Caki2 (cell line): Measurements from ENCODE around the gene PCDHA9. TPM values are rescaled to one million over a fixed set of nuclear protein-coding genes. Genes with fewer than 3 reads are reported as not detected.
"Not testable (repeated sequence)": the region's sequence is repeated elsewhere in the genome, so short reads cannot be mapped to it uniquely, and the experiment has no call there.

Experiments
- DNase-seq: peaks from one replicate; pipeline ENCODE4 v3.0.0-alpha.2; 2015; ENCODE audit warnings: low read depth
- in situ Hi-C: cut with HindIII; loops from 2 replicates; pipeline ENCODE4 v1.10.0; 2016; ENCODE audit warnings: low sequenced_read_pairs, low pct_unique_long_range_greater_than_20kb, mixed read lengths
- total RNA-seq: library from RNA; depleted of rRNA; stranded (reverse); fragments of >200 nt; shearing (Covaris generic); gene quantifications from 2 replicates; pipeline ENCODE4 v1.2.3, GENCODE V29; 2014; ENCODE audit warnings: low replicate concordance; rRNA removed

PCDHA9 gene
- total RNA-seq, 1 experiment from 2014 or later, result not detected

DNA sequence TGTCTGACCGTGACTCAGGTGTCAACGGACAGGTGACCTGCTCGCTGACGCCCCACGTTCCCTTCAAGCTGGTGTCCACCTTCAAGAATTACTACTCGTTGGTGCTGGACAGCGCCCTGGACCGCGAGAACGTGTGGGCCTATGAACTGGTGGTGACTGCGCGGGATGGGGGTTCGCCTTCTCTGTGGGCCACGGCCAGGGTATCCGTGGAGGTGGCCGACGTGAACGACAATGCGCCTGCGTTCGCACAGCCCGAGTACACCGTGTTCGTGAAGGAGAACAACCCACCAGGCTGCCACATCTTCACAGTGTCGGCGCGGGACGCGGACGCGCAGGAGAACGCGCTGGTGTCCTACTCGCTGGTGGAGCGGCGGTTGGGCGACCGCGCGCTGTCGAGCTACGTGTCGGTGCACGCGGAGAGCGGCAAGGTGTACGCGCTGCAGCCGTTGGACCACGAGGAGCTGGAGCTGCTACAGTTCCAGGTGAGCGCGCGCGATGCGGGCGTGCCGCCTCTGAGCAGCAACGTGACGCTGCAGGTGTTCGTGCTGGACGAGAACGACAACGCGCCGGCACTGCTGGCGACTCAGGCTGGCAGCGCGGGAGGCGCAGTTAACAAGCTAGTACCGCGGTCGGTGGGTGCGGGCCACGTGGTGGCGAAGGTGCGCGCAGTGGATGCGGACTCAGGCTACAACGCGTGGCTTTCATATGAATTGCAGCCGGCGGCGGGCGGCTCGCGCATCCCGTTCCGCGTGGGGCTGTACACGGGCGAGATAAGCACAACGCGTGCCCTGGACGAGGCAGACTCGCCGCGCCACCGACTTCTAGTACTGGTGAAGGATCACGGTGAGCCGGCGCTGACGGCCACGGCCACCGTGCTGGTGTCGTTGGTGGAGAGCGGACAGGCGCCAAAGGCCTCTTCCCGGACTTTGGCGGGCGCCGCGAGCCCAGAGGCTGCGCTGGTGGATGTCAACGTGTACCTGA is 22.3 kb downstream of the PCDHA9 start:
- in situ Hi-C loops, result no loop called here
- DNase-seq, result no peak

DNA sequence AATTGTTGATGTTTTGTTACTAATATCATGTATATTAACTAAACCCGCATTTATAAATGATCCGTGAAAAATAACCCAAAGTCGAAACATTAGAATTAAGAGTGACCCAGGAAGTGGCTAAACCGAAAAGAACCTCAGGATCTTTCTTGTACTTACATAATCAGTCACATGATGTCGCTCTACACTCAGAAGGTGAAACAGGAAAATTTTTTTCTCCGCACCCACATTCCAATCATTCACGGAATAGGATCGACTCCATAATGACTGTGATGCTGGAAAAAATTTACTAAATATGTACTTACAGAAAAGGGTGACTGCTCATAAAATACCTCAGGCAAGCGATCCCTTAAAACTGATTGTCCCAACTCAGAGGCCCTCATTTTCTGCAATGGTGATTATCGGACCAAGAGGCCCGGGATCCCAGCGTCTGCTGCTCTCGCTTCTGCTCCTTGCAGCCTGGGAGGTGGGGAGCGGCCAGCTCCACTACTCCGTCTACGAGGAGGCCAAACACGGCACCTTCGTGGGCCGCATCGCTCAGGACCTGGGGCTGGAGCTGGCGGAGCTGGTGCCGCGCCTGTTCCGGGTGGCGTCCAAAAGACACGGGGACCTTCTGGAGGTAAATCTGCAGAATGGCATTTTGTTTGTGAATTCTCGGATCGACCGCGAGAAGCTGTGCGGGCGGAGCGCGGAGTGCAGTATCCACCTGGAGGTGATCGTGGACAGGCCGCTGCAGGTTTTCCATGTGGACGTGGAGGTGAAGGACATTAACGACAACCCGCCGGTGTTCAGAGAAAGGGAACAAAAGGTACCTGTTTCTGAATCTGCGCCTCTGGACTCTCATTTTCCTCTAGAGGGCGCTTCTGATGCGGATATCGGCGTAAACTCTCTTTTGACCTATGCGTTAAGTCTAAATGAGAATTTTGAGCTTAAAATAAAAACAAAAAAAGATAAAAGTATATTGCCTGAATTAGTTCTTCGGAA is 27.2 kb downstream of the PCDHA9 start, which contains the start of gene PCDHA12:
Gene PCDHA12, plus strand, starts transcription at position 224 of the 981 bp plus-strand sequence. Its CDS starts 165 bp downstream, at position 389.
- DNase-seq, result peak; percentile 6
- in situ Hi-C loops, result no loop called here

DNA sequence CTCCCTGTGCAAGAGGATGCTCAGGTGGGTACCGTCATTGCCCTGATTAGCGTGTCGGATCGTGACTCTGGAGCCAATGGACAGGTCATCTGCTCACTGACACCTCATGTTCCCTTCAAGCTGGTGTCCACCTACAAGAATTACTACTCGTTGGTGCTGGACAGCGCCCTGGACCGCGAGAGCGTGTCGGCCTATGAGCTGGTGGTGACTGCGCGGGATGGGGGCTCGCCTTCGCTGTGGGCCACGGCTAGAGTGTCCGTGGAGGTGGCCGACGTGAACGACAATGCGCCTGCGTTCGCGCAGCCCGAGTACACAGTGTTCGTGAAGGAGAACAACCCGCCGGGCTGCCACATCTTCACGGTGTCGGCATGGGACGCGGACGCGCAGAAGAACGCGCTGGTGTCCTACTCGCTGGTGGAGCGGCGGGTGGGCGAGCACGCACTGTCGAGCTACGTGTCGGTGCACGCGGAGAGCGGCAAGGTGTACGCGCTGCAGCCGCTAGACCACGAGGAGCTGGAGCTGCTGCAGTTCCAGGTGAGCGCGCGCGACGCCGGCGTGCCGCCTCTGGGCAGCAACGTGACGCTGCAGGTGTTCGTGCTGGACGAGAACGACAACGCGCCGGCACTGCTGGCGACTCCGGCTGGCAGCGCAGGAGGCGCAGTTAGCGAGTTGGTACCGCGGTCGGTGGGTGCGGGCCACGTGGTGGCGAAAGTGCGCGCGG is 28.5 kb downstream of the PCDHA9 start:
- DNase-seq, in situ Hi-C loops: not testable (repeated sequence)

DNA sequence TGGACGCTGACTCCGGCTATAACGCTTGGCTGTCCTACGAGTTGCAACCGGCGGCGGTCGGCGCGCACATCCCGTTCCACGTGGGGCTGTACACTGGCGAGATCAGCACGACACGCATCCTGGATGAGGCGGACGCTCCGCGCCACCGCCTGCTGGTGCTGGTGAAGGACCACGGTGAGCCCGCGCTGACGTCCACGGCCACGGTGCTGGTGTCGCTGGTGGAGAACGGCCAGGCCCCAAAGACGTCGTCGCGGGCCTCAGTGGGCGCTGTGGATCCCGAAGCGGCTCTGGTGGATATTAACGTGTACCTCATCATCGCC is 29.0 kb downstream of the PCDHA9 start:
- no peak for DNase-seq
- in situ Hi-C loops, result no loop called here

DNA sequence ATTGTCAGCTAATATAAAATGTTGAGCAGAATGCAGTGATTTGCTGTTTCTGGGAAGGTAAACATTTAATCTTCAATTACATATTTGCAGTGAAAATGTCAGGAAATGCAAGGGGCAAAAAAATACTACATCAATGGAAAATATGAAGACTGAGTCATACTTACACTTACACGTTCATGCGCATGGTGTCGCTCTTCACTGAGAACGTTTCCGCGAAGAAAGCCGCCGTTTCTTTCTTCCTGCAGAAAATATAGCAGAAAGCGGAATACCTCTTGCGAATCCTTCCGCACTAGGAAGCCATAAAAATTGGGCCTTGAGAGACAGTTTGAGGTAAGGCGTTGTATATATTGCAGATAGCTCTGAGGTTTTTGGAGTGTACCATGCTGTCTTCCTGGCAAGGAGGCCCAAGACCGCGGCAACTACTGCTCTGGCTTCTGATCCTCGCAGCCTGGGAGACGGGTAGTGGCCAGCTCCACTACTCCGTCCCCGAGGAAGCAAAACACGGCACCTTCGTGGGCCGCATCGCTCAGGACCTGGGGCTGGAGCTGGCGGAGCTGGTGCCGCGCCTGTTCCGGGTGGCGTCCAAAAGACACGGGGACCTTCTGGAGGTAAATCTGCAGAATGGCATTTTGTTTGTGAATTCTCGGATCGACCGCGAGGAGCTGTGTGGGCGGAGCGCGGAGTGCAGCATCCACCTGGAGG is 33.9 kb downstream of the PCDHA9 start, which contains the start of gene PCDHA13:
Gene PCDHA13, plus strand, starts transcription at position 236 of the 702 bp plus-strand sequence. Its CDS starts 145 bp downstream, at position 381.
- in situ Hi-C loops, result no loop called here
- DNase-seq, result no peak

DNA sequence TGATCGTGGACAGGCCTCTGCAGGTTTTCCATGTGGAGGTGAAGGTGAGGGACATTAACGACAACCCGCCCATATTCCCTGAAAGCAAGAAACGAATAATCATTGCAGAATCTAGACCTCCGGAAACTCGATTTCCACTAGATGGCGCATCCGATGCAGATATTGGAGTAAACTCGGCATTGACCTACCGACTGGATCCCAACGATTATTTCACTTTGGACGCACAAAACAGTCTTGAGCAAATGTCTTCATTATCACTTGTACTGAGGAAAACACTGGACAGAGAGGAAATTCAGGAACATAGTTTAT is 34.4 kb downstream of the PCDHA9 start:
- in situ Hi-C loops, result no loop called here
- peak; percentile 31 for DNase-seq

DNA sequence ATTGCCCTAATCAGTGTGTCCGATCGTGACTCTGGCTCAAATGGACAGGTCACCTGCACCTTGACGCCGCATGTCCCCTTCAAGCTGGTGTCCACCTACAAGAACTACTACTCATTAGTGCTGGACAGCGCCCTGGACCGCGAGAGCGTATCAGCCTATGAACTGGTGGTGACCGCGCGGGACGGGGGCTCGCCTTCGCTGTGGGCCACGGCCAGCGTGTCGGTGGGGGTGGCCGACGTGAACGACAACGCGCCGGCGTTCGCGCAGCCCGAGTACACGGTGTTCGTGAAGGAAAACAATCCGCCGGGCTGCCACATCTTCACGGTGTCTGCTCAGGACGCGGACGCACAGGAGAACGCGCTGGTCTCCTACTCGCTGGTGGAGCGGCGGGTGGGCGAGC is 35.2 kb downstream of the PCDHA9 start:
- in situ Hi-C loops, result no loop called here
- no peak for DNase-seq

DNA sequence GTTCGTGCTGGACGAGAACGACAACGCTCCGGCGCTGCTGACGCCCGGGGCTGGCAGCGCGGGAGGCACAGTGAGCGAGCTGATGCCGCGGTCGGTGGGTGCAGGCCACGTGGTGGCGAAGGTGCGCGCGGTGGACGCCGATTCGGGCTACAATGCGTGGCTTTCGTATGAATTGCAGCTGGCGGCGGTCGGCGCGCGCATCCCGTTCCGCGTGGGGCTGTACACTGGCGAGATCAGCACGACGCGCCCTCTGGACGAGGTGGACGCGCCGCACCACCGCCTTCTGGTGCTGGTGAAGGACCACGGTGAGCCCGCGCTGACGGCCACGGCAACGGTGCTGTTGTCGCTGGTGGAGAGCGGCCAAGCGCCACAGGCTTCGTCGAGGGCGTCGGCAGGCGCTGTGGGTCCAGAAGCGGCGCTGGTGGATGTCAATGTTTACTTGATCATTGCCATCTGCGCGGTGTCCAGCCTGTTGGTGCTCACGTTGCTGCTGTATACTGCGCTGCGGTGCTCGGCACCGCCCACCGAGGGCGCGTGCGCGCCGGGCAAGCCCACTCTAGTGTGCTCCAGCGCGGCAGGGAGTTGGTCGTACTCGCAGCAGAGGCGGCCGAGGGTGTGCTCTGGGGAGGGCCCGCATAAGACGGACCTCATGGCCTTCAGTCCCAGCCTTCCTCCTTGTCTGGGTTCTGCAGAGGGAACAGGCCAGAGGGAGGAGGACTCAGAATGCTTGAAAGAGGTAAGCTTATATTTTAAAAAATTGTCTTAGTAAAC is 35.9 kb downstream of the PCDHA9 start:
- in situ Hi-C loops, result no loop called here
- no peak for DNase-seq

Other genes starting within 250 kb of the PCDHA9 start
- gene CD14, start 215.2 kb upstream of the PCDHA9 start, total RNA-seq, result 0.96 TPM in 1 of 2 replicates, not detected in the other
- 7.9 and 14.0 TPM in 2 replicates for gene TMCO6, start 208.9 kb upstream of the PCDHA9 start, total RNA-seq
- gene NDUFA2, start 200.8 kb upstream of the PCDHA9 start, total RNA-seq, result 71.7 and 78.2 TPM in 2 replicates
- 36.9 and 57.5 TPM in 2 replicates for gene IK, start 200.6 kb upstream of the PCDHA9 start, total RNA-seq
- gene WDR55, start 183.5 kb upstream of the PCDHA9 start, total RNA-seq, result 26.2 and 30.2 TPM in 2 replicates
- not detected in 2 replicates for gene DND1, start 174.8 kb upstream of the PCDHA9 start, total RNA-seq
- gene HARS1, start 157.0 kb upstream of the PCDHA9 start, total RNA-seq, result 50.1 and 61.3 TPM in 2 replicates
- gene HARS2, start 156.9 kb upstream of the PCDHA9 start, total RNA-seq, result 30.0 and 41.5 TPM in 2 replicates
- gene ZMAT2, start 147.9 kb upstream of the PCDHA9 start, total RNA-seq, result 77.7 and 99.3 TPM in 2 replicates
- gene PCDHA1, start 62.2 kb upstream of the PCDHA9 start, total RNA-seq, result not detected in 2 replicates
- not detected in 2 replicates for gene PCDHA2, start 53.5 kb upstream of the PCDHA9 start, total RNA-seq
- 0.10 TPM in 1 of 2 replicates, not detected in the other for gene PCDHA3, start 47.3 kb upstream of the PCDHA9 start, total RNA-seq
- gene PCDHA4, start 41.3 kb upstream of the PCDHA9 start, total RNA-seq, result 10.8 and 11.5 TPM in 2 replicates
- 2.5 and 2.8 TPM in 2 replicates for gene PCDHA5, start 26.8 kb upstream of the PCDHA9 start, total RNA-seq
- gene PCDHA6, start 20.4 kb upstream of the PCDHA9 start, total RNA-seq, result 0.34 TPM in 1 of 2 replicates, not detected in the other
- 0.10 TPM in 1 of 2 replicates, not detected in the other for gene PCDHA7, start 14.1 kb upstream of the PCDHA9 start, total RNA-seq
- gene PCDHA8, start 7.2 kb upstream of the PCDHA9 start, total RNA-seq, result 0.51 TPM in 1 of 2 replicates, not detected in the other
- gene PCDHA10, start 7.5 kb downstream of the PCDHA9 start, total RNA-seq, result 0.03 and 0.06 TPM in 2 replicates
- 5.6 TPM in 1 of 2 replicates, not detected in the other for gene PCDHA11, start 20.6 kb downstream of the PCDHA9 start, total RNA-seq
- gene PCDHA12, start 26.9 kb downstream of the PCDHA9 start, total RNA-seq, result not detected in 2 replicates
- not detected in 2 replicates for gene PCDHA13, start 33.7 kb downstream of the PCDHA9 start, total RNA-seq
- gene PCDHAC1, start 77.9 kb downstream of the PCDHA9 start, total RNA-seq, result 0.09 and 0.10 TPM in 2 replicates
- gene PCDHAC2, start 118.1 kb downstream of the PCDHA9 start, total RNA-seq, result 2.8 and 4.6 TPM in 2 replicates
- gene PCDHB1, start 203.0 kb downstream of the PCDHA9 start, total RNA-seq, result not detected in 2 replicates
- not detected in 2 replicates for gene PCDHB2, start 246.2 kb downstream of the PCDHA9 start, total RNA-seq